Motor neuron (in vitro differentiated cells): ENCODE measurements around the gene NCAM1. TPM values are rescaled to one million over a fixed set of nuclear protein-coding genes. Genes with fewer than 3 reads are reported as not detected.
A peak's percentile ranks its signal among the peaks of the same experiment; 100 is the strongest.

ENCODE experiments used
- ATAC-seq, 8 experiments: fragments of 200-7000 bp; cut with Tn5 transposase; replicated peaks in 6 of 8; 2 replicates each; pipeline ENCODE4 v1.8.0; 2021; ENCODE audit warnings: mild to moderate bottlenecking in 8 of 8, moderate library complexity in 8 of 8
- H3K27ac ChIP-seq, 2 donors: fragments of 250-450 bp; sonication (Bioruptor Pico); 2 replicates each; pipeline ENCODE4 v1.9.0; 2021; ENCODE audit warnings: antibody characterized with exemption in 2 of 2, mild to moderate bottlenecking in 2 of 2, moderate library complexity in 1 of 2
- H3K4me1 ChIP-seq, 2 donors: fragments of 250-450 bp; sonication (Bioruptor Pico); replicated peaks in 1 of 2; 2 replicates each; pipeline ENCODE4 v1.6.1; 2021; ENCODE audit warnings: antibody characterized with exemption in 2 of 2, mild to moderate bottlenecking in 2 of 2, moderate library complexity in 1 of 2
- H3K4me3 ChIP-seq, 5 donors: fragments of 250-450 bp; sonication (Bioruptor Pico); 2 replicates each; pipeline ENCODE4 v1.9.0; 2021; ENCODE audit warnings: antibody characterized with exemption in 5 of 5, mild to moderate bottlenecking in 5 of 5, moderate library complexity in 4 of 5
- WGBS, 10 experiments: fragments of 450-650 bp; shearing (Covaris generic); methylation state at CpG; one replicate each; pipeline ENCODE4 v1.0.0; 2022; 5-methylcytosine and 5-hydroxymethylcytosine counted together
- in situ Hi-C, 9 experiments: fragments of 400-800 bp; cut with MboI; loops; one replicate each; pipeline ENCODE4 v1.15.0; 2021; ENCODE audit warnings: low sequenced_read_pairs in 9 of 9, low pct_unique_long_range_greater_than_20kb in 2 of 9; ENCODE audit not compliant: unreplicated experiment in 9 of 9
- total RNA-seq, 8 experiments: library from RNA; unstranded; fragments of 300-600 nt; gene quantifications; 2 replicates each; pipeline versions ENCODE4 v1.2.3 to v1.2.4, GENCODE V29; 2022

The NCAM1 gene
- total RNA-seq, 8 experiments from 2014 or later: 33.9 to 382 (median 290) TPM

GRCh38 chr11:113152500-113152899 lies 191.3 kb downstream of the NCAM1 start:
- no peak overlapping the region for H3K4me3 ChIP-seq
- in situ Hi-C loops: no loop called here

GRCh38 chr11:113153847-113154246 lies 192.6 kb downstream of the NCAM1 start:
- WGBS, 10 experiments: 14 to 100% (median 84%) methylated on average over 1 to 2 of the region's 2 CpGs; no CpG with 5 or more reads in 2 of the 10 experiments
- ATAC-seq: no peak
- Histone ChIP-seq H3K4me3 (no peak overlapping the region), H3K27ac (no peak overlapping the region), H3K4me1 (peaks cover 20 to 25% of the 10 kb centered on the region in 2 donors)
- in situ Hi-C loops: no loop called here

More at GRCh38 chr11:113152500-113152899, 191.3 kb downstream of the NCAM1 start:
- ATAC-seq: no peak
- H3K27ac ChIP-seq: no peak overlapping the region
- H3K4me1 ChIP-seq: peaks cover 24 to 29% of the 10 kb centered on the region in 2 donors

DNA sequence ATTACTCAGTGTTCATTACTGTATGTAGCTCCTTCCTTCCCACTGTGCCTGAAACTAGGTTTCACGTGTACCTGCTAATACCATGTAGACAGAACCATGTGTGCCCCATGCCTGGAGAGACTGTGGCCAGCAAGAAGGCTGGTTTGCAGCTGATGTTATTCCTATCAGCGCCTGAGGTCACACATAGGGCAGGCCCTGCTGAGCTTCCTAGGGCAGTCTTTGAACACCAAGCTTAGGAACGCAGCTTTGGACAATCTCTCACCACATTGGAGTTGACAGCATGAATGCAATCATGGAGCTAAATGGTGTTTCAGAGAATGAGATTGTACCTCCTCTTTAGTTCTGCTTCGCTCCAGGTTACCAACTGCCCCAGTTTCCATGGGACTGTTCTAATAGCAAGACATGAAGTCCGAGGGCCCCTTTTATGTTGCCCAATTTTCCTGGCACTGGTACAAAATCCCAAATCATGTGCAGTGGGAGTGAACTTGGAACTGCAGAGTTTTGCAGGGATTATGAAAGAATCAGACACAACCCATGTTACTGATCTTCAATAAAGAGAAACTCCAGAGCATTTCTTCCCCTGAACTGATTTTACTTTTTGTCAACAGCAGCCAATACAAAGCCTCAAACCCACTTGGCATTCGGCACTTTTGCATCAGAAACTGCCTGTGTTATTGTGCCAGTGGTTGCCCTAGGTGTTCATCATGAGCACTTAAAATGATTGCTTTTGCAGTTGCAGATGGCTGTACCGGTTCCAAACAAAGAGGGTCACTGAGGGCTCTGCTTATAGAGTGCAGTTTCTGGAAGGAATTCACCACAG lies 199.0 kb downstream of the NCAM1 start:
- H3K4me3 ChIP-seq: no peak overlapping the region
- H3K4me1 ChIP-seq: peaks cover 61 to 63% of the 10 kb centered on the region in 2 donors
- ATAC-seq: peak in 4 of 8 experiments; percentile 15 to 61 (median 36)
- 0 to 81% (median 37%) methylated on average over 1 to 6 of the region's 7 CpGs; no CpG with 5 or more reads in 2 of the 10 experiments for WGBS, 10 experiments
- H3K27ac ChIP-seq: peak overlapping the region; percentile 67 to 91
- in situ Hi-C loops: no loop called here

GRCh38 chr11:113160808-113161124 lies 199.5 kb downstream of the NCAM1 start:
- WGBS, 10 experiments: 31 to 87% (median 56%) methylated on average over 2 to 6 of the region's 6 CpGs; no CpG with 5 or more reads in 1 of the 10 experiments
- Histone ChIP-seq H3K27ac (peak overlapping the region; percentile 67 to 91), H3K4me3 (no peak overlapping the region), H3K4me1 (peaks cover 61 to 63% of the 10 kb centered on the region in 2 donors)
- peak in 1 of 8 experiments; percentile 10 for ATAC-seq
- in situ Hi-C loops: no loop called here

- H3K4me3 ChIP-seq: no peak overlapping the region
- H3K4me1 ChIP-seq: peaks cover 61 to 63% of the 10 kb centered on the region in 2 donors
- in situ Hi-C loops: no loop called here
- peak overlapping the region; percentile 69 to 91 for H3K27ac ChIP-seq
- peak in 5 of 8 experiments; percentile 62 to 79 (median 71) for ATAC-seq
- WGBS, 10 experiments: 76 to 100% (median 88%) methylated on average over 1 to 5 of the region's 5 CpGs; no CpG with 5 or more reads in 1 of the 10 experiments
These were observed 200.7 kb downstream of the NCAM1 start for GRCh38 chr11:113161711-113162591.

DNA sequence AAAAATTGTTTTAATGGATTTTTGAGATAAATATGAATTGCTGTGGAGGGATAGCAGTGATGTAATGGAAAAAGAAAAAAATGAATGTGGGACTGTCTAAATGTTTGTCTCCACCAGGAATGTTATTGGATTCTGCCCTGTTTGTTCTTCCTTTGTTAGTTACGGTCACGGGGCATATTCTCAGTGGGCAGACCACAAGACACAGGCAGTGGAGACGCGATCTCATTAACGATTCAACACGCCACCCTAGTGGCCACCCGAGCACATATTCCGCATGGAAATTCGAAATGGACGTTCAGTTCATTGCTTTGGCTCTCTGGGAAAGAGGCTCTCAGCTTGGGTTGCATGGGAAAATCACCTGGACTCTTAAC lies 201.4 kb downstream of the NCAM1 start:
- whole genome bisulfite sequencing, 10 experiments: 6 to 96% (median 60%) methylated on average over 2 to 10 of the region's 10 CpGs; no CpG with 5 or more reads in 1 of the 10 experiments
- Histone ChIP-seq H3K27ac (peak overlapping the region; percentile 69 to 91), H3K4me3 (peak overlapping the region in 1 of 5 donors; percentile 3), H3K4me1 (peaks cover 62 to 63% of the 10 kb centered on the region in 2 donors)
- in situ Hi-C loops: no loop called here
- ATAC-seq: peak in 5 of 8 experiments; percentile 77 to 91 (median 87)

DNA sequence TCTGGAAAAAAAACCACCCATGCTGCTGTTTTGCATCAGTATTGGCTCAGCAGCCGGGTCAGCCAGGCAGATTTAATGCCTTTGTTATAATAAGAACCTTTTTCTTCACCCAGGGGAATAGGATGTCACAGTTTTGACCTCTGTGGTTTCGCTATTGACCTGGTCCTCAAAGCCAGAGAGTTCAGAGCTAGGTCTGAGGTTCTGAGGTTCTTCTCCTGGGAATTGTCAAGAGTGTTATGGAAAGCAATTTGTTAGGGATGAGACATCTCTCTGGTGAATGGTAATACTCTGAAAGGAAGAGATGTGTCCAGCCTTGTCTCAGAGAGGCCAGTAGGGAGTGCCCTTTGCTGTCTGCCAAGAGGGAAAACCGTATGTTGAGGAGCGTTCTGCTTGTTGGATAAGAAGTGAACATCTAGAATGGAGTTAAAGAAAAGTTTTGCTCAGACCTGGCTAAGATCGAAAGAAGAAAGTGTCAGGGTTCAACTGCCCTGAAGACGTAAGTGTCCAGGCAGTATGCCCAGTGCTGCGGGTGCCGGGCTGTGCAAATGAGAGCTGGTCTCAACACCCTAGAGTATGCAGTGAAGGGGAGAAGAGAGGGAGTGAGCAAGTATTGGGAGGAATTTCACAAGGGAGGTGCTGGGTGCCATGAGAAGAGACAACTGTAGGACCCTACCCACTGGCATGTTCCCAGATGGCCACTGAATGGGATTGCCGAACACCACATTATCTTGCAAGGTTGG lies 202.2 kb downstream of the NCAM1 start:
- peaks cover 66 to 67% of the 10 kb centered on the region in 2 donors for H3K4me1 ChIP-seq
- peak in 6 of 8 experiments; percentile 26 to 82 (median 56) for ATAC-seq
- in situ Hi-C loops: no loop called here

GRCh38 chr11:113166280-113166679 lies 205.1 kb downstream of the NCAM1 start:
- peaks cover 53 to 57% of the 10 kb centered on the region in 2 donors for H3K4me1 ChIP-seq
- in situ Hi-C loops: no loop called here
- WGBS, 10 experiments: 50 to 100% (median 92%) methylated on average over 1 to 2 of the region's 3 CpGs; no CpG with 5 or more reads in 6 of the 10 experiments

More for the DNA sequence above, 202.2 kb downstream of the NCAM1 start:
- 34 to 100% (median 64%) methylated on average over 2 to 8 of the region's 9 CpGs; no CpG with 5 or more reads in 1 of the 10 experiments for WGBS, 10 experiments
- Histone ChIP-seq H3K27ac (peak overlapping the region; percentile 69 to 91), H3K4me3 (no peak overlapping the region)

GRCh38 chr11:113167599-113167998 lies 206.4 kb downstream of the NCAM1 start:
- ATAC-seq: peak in 1 of 8 experiments; percentile 11
- in situ Hi-C loops: no loop called here
- Histone ChIP-seq H3K4me3 (no peak overlapping the region), H3K27ac (no peak overlapping the region), H3K4me1 (peaks cover 51 to 54% of the 10 kb centered on the region in 2 donors)
- WGBS, 10 experiments: 50 to 100% (median 100%) methylated on average over 1 to 4 of the region's 6 CpGs; no CpG with 5 or more reads in 3 of the 10 experiments

More at GRCh38 chr11:113166280-113166679, 205.1 kb downstream of the NCAM1 start:
- H3K4me3 ChIP-seq: no peak overlapping the region
- H3K27ac ChIP-seq: no peak overlapping the region
- ATAC-seq: no peak

DNA sequence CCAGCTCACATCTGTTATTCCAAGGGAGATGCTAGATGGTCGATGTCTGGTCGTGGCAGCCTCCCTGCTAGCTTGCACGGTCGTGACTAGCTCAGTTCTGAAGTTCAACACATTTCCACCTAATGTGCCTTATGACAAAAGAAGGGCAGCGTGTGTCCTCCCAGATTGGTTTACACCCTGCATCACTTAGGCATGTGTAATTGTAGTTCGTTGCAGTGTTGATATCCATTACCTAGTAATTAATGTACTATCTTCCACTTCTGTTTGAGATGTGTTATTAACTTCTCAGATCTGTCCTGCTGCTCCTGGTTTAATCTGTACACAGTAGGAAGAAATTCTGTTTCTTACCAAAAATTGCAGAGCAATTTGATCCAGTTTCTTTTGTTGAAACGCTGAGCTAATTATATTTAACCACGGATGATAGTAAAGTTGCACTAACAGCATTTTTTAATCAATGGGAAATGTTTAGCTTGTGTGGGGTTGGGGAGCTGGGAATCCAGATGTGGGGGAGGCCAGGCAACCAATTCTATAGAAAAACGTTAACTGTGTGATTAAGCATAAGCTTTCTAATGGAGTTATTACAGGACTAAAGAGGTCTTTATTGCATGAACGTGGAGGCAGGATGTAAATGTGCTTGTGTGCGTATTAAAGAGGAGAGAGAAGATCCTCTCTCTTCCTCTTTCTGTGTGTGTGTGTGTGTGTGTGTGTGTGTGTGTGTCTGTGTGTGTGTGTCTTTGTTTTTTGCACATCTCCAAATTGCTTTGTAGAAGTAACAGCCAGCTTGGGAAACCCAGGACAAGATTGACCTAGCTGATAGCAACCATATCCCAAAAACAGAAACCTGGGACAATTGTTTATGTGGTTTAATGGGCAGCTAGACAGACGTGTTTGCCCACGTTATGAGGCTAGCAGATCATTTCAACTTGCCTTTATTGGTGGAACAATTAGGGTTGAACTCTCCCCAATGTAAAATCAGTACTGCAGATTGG lies 207.4 kb downstream of the NCAM1 start:
- peak in 7 of 8 experiments; percentile 18 to 62 (median 40) for ATAC-seq
- Histone ChIP-seq H3K4me3 (no peak overlapping the region), H3K27ac (no peak overlapping the region), H3K4me1 (peaks cover 51 to 53% of the 10 kb centered on the region in 2 donors)
- WGBS, 10 experiments: 10 to 77% (median 41%) methylated on average over 1 to 9 of the region's 13 CpGs; no CpG with 5 or more reads in 1 of the 10 experiments
- in situ Hi-C loops: no loop called here

GRCh38 chr11:113172382-113172951 lies 211.2 kb downstream of the NCAM1 start:
- Histone ChIP-seq H3K27ac (no peak overlapping the region), H3K4me3 (no peak overlapping the region), H3K4me1 (peaks cover 53 to 54% of the 10 kb centered on the region in 2 donors)
- in situ Hi-C loops: no loop called here
- ATAC-seq: no peak
- WGBS, 10 experiments: 22 to 84% (median 68%) methylated on average over 3 to 6 of the region's 6 CpGs
